RCC 7860 (cell line): ENCODE data around the gene N4BP2L2.

Experiments used
- DNase-seq: peaks from one replicate; pipeline ENCODE4 v3.0.0-alpha.2; 2015; ENCODE audit warnings: low spot score
- FAIRE-seq: peaks from 2 replicates; lab custom pipeline; 2012; peaks lifted over from hg19 to GRCh38; lab: Jason Lieb, UNC

The N4BP2L2 gene

DNA sequence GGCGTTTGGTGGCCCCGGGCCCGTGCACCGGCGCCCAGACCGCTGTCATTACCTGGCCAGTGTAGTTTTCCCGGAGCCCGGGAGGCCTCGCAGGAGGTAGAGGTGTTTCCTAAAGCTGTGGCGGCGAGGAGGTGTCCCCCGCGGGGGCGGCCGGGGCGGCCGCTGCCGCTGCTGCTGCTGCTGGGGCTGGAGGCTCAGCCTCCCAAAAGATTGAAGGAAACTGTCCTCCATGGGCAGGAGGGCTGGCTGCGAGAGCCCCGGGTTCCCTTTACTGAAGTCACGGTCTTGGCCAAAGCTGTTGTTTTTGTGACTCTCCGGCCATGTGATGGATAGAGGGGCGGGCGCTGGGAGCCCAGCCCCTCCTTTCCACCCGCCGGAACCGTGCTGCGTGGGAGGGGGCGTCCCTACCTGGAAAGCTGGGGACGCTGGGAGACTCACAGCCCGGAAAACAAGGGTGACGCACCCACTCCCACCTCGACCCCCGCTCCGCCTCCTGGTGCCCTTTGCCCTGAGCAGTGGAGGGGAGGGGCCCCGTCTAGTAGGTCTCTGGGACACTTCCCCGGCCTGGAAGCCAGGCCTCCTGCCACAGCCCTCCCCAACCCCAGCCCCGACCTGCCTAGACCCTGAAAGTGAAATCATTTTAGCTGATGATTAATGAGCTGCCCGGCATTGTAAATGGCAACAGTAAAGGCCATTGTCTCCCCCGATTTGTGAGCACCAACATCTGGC, 110.6 kb downstream of the N4BP2L2 start, which contains the start of gene N4BP2L1:
Gene N4BP2L1 (minus strand): TSS at position 279 of the 729 bp plus-strand sequence. CDS start 48 bp downstream, at position 231.
- peak; percentile 11 for DNase-seq
- no peak for FAIRE-seq

DNA sequence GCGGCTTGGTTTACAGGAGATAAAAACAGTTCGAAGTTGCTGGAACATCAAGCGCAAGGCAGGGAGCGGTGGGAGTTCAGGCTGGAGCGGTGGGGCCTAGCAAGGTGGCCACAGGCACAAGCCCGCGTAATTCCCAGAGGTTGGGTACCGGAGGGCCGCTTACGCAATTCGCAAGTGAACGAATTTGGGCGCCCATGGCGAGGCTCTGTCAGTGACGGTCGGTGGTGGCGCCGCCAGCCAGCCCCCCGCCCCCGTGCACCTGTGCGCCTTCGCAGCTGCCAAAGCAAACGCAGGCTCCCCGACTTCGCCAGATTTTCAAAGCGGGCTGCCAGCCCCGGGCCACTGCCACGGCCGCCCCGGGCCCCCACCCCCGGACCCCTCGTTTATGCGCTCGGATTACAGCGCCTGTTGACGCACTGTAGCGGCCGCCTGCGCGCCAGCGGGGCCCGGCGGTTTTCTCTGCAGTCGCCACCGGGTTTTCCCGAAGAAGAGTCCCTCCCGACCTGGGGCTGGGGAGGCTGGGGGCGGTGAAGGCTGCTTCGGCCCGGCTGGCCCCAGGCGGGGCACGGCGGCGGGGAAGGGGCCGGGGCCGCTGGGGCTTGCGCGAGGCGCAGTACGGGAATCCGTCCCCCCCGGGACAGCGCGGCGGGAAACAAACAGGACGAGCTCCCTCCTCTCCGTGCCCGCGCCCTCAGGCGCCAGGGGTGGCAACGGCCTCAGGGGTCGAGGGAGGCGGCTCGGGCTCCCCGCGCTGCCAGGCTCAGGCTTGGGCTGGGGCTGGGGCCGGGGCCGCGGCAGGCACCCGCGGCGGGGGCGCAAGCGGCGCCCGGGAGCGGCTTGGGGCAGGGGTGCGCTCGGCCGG, 111.4 kb downstream of the N4BP2L2 start:
- DNase-seq (no peak), FAIRE-seq (no peak)

DNA sequence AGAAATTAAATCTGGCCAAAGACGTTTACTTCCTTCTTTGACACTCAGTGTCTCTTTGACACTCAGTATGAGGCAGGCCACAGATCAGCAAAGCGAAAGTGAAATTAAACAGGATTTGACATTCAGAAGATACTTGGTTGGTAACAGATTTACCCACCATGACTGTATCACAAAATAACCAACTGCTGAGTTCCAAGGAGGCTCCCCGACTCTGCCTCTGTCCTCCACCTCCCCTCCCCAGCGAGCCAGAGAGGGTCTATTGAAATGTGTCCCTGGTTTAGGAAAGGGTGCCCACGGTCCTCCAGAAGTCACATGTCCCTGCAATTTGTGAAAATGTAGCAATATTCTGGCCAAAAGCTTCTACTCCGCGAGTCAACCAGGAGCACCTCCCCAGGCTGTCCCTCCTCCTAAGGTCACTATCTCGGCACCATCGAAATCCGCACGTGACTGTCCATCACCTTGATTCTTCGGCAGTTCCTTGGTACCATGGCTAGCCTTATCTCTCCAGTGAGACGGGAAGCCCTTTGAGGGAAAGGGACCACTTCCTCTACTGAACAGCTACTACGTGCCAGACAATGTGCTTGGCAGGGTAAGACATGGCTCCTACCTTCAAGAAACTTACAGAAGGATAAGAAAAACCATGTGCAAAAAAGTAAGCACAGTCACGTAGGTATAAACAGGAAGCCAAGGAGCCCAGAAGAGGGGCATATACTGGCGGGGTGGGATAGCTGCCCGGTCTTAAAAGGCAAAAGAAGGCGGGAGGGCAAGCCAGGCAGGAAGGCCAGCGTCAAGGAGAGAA, 112.2 kb downstream of the N4BP2L2 start:
- FAIRE-seq (no peak), DNase-seq (peak; percentile 47)

- no peak for FAIRE-seq
- DNase-seq = no peak
These were observed 113.4 kb downstream of the N4BP2L2 start for GRCh38 chr13:32425158-32425557.

- DNase-seq (no peak), FAIRE-seq (no peak)
These were observed 115.0 kb downstream of the N4BP2L2 start for GRCh38 chr13:32423592-32423991.

DNA sequence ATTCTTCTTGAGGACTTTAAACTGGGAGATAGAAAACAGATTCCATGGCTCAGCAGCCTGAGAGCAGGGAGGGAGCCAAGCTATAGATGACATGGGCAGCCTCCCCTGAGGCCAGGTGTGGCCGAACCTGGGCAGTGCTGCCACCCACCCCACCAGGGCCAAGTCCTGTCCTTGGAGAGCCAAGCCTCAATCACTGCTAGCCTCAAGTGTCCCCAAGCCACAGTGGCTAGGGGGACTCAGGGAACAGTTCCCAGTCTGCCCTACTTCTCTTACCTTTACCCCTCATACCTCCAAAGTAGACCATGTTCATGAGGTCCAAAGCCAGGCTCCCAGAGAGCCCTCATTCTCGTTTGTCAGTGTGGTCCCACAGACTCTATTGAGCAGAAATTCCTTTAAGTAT, 118.7 kb downstream of the N4BP2L2 start:
- no peak for DNase-seq
- no peak for FAIRE-seq

GRCh38 chr13:32417995-32418394, 120.6 kb downstream of the N4BP2L2 start:
- DNase-seq = no peak
- FAIRE-seq = no peak

GRCh38 chr13:32415019-32415418, 123.6 kb downstream of the N4BP2L2 start:
- no peak for FAIRE-seq
- no peak for DNase-seq

- FAIRE-seq = no peak
- DNase-seq = no peak
These were observed 124.0 kb downstream of the N4BP2L2 start for GRCh38 chr13:32414580-32414979.

- FAIRE-seq (no peak), DNase-seq (no peak)
These were observed 125.3 kb downstream of the N4BP2L2 start for GRCh38 chr13:32413284-32413683.

GRCh38 chr13:32409561-32410421, 128.8 kb downstream of the N4BP2L2 start:
- DNase-seq (no peak), FAIRE-seq (no peak)

DNA sequence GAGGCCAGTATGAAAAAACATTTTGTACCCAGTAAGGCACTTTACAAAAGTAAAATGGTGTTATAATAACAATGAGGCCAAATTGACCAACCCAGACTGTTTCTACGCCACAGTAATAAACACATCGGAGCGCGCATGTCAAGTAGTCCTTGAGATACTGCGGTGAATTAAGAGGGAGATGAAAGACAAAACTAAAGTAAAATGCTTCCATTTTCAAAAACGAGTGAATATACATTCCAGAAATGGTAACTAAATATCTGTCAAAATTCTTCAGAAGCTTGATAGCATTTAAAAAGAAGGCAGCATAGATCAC, 129.6 kb downstream of the N4BP2L2 start:
- no peak for FAIRE-seq

DNA sequence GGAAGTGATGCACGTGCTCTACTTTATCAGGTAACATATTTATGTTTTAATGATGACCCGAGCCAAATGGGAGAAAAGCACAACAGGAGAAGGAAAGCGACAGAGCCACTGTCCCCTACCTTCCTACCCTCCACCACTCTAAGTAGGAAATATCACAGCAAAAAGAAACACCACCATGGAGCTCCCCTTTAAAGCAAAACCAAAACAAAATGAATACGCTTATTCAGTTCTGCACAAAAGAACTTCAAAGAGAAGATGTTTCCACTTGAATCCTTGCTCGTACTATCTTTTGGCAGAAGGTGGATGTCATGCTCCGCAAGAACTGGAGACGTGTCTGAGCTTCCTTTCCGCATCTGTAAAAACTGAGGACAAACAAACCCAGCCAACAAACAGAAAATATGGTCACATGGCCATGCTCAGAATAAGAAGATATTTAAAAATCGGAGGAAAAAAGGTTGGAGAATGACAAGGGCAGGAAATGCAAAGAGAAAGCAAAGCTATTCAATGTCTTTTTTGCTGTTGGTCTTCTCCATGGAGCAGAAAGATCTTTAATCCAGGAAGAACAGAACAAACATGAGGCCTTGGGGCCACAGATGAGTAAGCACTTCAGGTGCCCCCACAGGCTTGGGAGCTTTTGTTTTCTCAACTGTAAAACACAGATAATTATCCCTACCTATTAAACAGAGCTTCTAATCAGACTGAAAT, 130.1 kb downstream of the N4BP2L2 start:
- FAIRE-seq (no peak), DNase-seq (no peak)

More for the DNA sequence above, 129.6 kb downstream of the N4BP2L2 start:
- no peak for DNase-seq

GRCh38 chr13:32407854-32408253, 130.7 kb downstream of the N4BP2L2 start:
- DNase-seq (no peak), FAIRE-seq (no peak)

DNA sequence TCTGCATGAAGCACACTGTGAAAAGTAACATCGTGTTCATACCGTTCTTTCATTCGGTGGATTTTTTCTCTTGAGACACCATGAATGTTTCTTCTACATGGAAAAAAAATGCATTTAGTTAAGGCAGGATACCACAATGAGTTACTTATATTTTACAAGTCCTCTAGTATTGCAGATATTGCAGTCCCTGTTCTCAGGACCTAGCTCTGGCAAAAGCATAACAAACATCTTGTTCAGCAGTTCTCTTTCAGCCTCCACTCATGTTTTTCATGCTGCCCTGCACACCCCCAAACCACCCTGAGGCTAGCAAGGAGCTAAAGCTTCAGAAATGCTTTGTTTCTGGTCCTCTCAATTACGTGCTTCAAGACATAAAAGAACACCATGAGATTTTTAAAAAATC, 135.5 kb downstream of the N4BP2L2 start:
- FAIRE-seq (no peak), DNase-seq (no peak)

- no peak for DNase-seq
- FAIRE-seq = no peak
These were observed 147.4 kb downstream of the N4BP2L2 start for GRCh38 chr13:32391101-32391619.

- FAIRE-seq (no peak), DNase-seq (no peak)
These were observed 148.1 kb downstream of the N4BP2L2 start for GRCh38 chr13:32390484-32390883.

- FAIRE-seq (no peak), DNase-seq (no peak)
These were observed 148.5 kb downstream of the N4BP2L2 start for GRCh38 chr13:32390048-32390447.

GRCh38 chr13:32385410-32385809, 153.2 kb downstream of the N4BP2L2 start:
- DNase-seq (no peak), FAIRE-seq (no peak)

DNA sequence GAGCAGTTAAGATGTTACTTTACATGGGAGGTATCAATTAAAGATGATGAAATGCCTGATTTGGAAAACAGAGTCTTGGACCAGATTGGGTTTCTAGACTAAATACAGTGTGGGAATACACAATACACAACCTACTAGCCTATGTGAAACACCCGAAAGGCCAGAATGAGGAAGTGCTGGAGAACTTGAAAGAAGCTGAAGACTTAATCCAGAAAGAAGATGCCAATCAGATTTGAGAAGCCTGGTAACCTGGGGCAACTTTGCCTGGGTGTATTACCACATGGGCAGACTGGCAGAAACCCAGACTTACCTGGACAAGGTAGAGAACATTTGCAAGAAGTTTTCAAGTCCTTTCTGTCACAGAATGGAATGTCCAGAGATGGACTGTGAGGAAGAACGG, 153.9 kb downstream of the N4BP2L2 start:
- DNase-seq (no peak), FAIRE-seq (no peak)
